ENCODE results near the gene HSD3B7. TPM values are rescaled to one million over a fixed set of nuclear protein-coding genes. Genes with fewer than 3 reads are reported as not detected.

Gene HSD3B7
- total and polyA plus RNA-seq, 2 of the 4 experiments (the other 2 are of a cell fraction), result 8.5 to 11.3 TPM

DNA sequence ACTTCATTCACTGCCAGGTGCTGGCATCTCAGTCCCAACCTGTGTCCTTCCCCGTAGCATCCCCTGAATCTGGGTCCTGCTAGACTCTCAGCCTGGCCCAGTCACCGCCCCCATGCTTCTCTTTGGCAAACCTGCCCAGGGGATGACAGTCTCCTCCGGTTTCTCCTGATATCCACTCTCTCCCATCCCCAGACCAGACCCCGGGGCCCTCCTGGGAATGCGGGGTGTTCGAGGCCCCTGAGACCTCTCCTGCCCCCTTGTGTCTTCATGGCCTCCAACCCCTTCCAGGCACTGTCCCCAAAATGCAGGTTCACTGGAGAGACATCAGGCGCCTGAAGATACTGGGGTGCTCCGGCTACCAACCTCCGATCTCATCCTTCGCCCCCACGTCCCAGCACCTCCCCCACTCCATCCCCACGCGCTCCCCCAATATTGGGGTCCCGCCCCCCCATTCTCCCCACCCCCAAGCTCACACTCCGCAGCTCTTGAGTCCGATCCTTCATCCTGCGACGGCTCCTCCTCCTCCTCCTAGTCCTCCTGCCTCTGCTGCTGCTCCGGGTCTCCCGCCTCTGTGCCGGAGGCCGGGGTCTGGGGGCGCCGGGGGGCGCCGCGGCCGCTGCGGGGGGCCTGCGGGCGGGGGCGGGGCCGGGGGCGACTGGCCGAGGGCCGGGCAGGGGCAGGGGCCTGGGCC lies 25.0 kb downstream of the HSD3B7 start:
- Histone ChIP-seq H4K5ac (ENCODE audit: low read depth, low read length) (peak overlapping the region; percentile 53), H3K79me1 (ENCODE audit: low read depth in 1 of 2, low read length in 2 of 2) (peaks cover 4 to 38% of the 10 kb centered on the region in 2 experiments; a peak in 3 of 4 replicates), H2AK5ac (ENCODE audit: low read depth, low read length) (peak overlapping the region; percentile 95), H4K91ac (ENCODE audit: insufficient read depth, low read depth, low read length) (peak overlapping the region; percentile 38; the same call in 1 of the 2 replicates), H3K9me1 (ENCODE audit: insufficient read depth, low read length) (0 out of 2 replicates have a peak, but pooled peaks cover 5% of the 10 kb centered on the region), H3K27ac (ENCODE audit: insufficient read depth, low read length) (no peak overlapping the region; the same call in 1 of the 2 replicates), H4K20me1 (ENCODE audit: insufficient read depth, low read length) (no peaks in the 10 kb centered on the region), H3K36me3 (ENCODE audit: control insufficient read depth, insufficient read depth, low read length) (no peaks in the 10 kb centered on the region), H2AFZ (replicated peaks; ENCODE audit: low read length, poor library complexity) (peak overlapping the region; percentile 69), H2AK9ac (replicated peaks; ENCODE audit: low read depth, low read length, poor library complexity) (peak overlapping the region; percentile 91), H3K4me2 (ENCODE audit: low read depth, low read length) (peak overlapping the region; percentile 96), H3K14ac (replicated peaks; ENCODE audit: low read depth, low read length) (peak overlapping the region; percentile 70), H3K4ac (ENCODE audit: low read depth, low read length) (peak overlapping the region; percentile 63), H3K4me1 (ENCODE audit: control insufficient read depth, insufficient read depth, low read length) (peaks cover 32% of the 10 kb centered on the region), H3K27me3 (ENCODE audit: control insufficient read depth, insufficient read depth, low read length) (peaks cover 9% of the 10 kb centered on the region), H3K9me3 (ENCODE audit: control insufficient read depth, insufficient read depth, low read length) (no peaks in the 10 kb centered on the region), H3K18ac (ENCODE audit: low read depth, low read length) (no peak overlapping the region), H3K56ac (ENCODE audit: extremely low read depth, insufficient read depth, low read length) (no peak overlapping the region), H3K4me3 (ENCODE audit: insufficient read depth, low read depth, low read length) (peak overlapping the region; percentile 62), H3K23ac (ENCODE audit: low read depth, low read length) (no peak overlapping the region), H4K8ac (ENCODE audit: low read depth in 2 of 2, low read length in 2 of 2) (peak overlapping the region; percentile 68 to 76), H2BK120ac (ENCODE audit: low read depth, low read length) (no peak overlapping the region; the same call in 1 of the 2 replicates), H2BK5ac (ENCODE audit: low read depth, low read length, poor library complexity, severe bottlenecking) (peak overlapping the region; percentile 1), H3K9ac (ENCODE audit: low read depth, low read length) (0 out of 2 replicates have a peak overlapping the region, but pooled peaks have one; percentile 39), H2BK15ac (ENCODE audit: low read depth, low read length) (no peak overlapping the region), H2BK20ac (ENCODE audit: low read depth, low read length) (no peak overlapping the region; the same call in 1 of the 2 replicates)
- ChIA-PET CTCF (no interaction called here), POLR2A (ENCODE audit: unreplicated experiment) (no interaction called here)
- ATAC-seq (ENCODE audit: low read depth) (peak; percentile 30), DNase-seq (no peak)
- dilution Hi-C loops (cut with HindIII; ENCODE audit: low sequenced_read_pairs, unreplicated experiment), result no loop called here
- in situ Hi-C loops (cut with MboI; ENCODE audit: low sequenced_read_pairs), result no loop called here
- no TSS peak for BruUV-seq (replicated peaks)
- intact Hi-C loops (cut with micrococcal nuclease), result no loop called here
- TF ChIP-seq, protein P1, sequence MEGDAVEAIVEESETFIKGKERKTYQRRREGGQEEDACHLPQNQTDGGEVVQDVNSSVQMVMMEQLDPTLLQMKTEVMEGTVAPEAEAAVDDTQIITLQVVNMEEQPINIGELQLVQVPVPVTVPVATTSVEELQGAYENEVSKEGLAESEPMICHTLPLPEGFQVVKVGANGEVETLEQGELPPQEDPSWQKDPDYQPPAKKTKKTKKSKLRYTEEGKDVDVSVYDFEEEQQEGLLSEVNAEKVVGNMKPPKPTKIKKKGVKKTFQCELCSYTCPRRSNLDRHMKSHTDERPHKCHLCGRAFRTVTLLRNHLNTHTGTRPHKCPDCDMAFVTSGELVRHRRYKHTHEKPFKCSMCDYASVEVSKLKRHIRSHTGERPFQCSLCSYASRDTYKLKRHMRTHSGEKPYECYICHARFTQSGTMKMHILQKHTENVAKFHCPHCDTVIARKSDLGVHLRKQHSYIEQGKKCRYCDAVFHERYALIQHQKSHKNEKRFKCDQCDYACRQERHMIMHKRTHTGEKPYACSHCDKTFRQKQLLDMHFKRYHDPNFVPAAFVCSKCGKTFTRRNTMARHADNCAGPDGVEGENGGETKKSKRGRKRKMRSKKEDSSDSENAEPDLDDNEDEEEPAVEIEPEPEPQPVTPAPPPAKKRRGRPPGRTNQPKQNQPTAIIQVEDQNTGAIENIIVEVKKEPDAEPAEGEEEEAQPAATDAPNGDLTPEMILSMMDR (conservative IDR thresholded peaks at IDR 0.05; ENCODE audit: low read depth, low read length), result no peak
- TF ChIP-seq CEBPB (IDR thresholded peaks at IDR 0.05; ENCODE audit: low read depth, low read length), result no peak
- no peak for TF ChIP-seq RCOR1 (IDR thresholded peaks at IDR 0.05; ENCODE audit: insufficient replicate concordance, low read length)
- no peak for TF ChIP-seq MAFK (IDR thresholded peaks at IDR 0.05; ENCODE audit: low read depth, low read length)
- TF ChIP-seq, protein P2, sequence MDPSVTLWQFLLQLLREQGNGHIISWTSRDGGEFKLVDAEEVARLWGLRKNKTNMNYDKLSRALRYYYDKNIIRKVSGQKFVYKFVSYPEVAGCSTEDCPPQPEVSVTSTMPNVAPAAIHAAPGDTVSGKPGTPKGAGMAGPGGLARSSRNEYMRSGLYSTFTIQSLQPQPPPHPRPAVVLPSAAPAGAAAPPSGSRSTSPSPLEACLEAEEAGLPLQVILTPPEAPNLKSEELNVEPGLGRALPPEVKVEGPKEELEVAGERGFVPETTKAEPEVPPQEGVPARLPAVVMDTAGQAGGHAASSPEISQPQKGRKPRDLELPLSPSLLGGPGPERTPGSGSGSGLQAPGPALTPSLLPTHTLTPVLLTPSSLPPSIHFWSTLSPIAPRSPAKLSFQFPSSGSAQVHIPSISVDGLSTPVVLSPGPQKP (IDR thresholded peaks at IDR 0.05; ENCODE audit: borderline replicate concordance, low read depth, low read length), result no peak
- TF ChIP-seq RAD21 (IDR thresholded peaks at IDR 0.05; ENCODE audit: low read length), result no peak
- no peak for TF ChIP-seq NFE2L2 (IDR thresholded peaks at IDR 0.05; ENCODE audit: low read depth, low read length)
- no peak for TF ChIP-seq RFX5 (IDR thresholded peaks at IDR 0.05; ENCODE audit: low read depth, low read length)
- no peak for TF ChIP-seq MAZ (IDR thresholded peaks at IDR 0.05; ENCODE audit: borderline replicate concordance, low read depth, low read length)
- TF ChIP-seq CHD1 (IDR thresholded peaks at IDR 0.05; ENCODE audit: low read depth, low read length), result no peak
- WGBS, 2 experiments (ENCODE audit: extremely low coverage in 2 of 2, insufficient read length in 1 of 2), result 27% methylated on average over 7 of the region's 36 CpGs; no CpG with 5 or more reads in 1 of the 2 experiments
